Measurements from ENCODE around the gene MIOS.

MIOS gene

GRCh38 chr7:7573701-7574100, 7.0 kb downstream of the MIOS start:
- TF ChIP-seq MZF1 (tag by site-specific recombination; IDR thresholded peaks at IDR 0.05; ENCODE audit: borderline replicate concordance) = no peak
- TF ChIP-seq ZNF677 (tag by site-specific recombination; IDR thresholded peaks at IDR 0.05) = no peak
- TF ChIP-seq ZNF10 (tag by site-specific recombination; IDR thresholded peaks at IDR 0.05) = no peak
- no peak for TF ChIP-seq ZNF747 (tag by site-specific recombination; IDR thresholded peaks at IDR 0.05)
- no peak for TF ChIP-seq ZNF433 (tag by site-specific recombination; IDR thresholded peaks at IDR 0.05; ENCODE audit: low read depth)
- no peak overlapping the region for H3K27ac ChIP-seq (ENCODE audit: extremely low read depth, low read depth, low read length)
- ChIA-PET CTCF (interaction anchor here (0.6 kb wide), 1 partner anchor 362 kb away, joined by 3 read pairs; no protein-coding TSS in a partner anchor), POLR2A (no interaction called here)
- no peaks in the 10 kb centered on the region for H3K9me3 ChIP-seq (ENCODE audit: control insufficient read depth, insufficient read depth, low read depth, low read length)
- no peaks in the 10 kb centered on the region for H3K4me1 ChIP-seq (ENCODE audit: control insufficient read depth, insufficient read depth, low read length)
- H3K36me3 ChIP-seq (ENCODE audit: control insufficient read depth in 2 of 2, insufficient read depth in 1 of 2, low read length in 2 of 2) = peaks cover 0 to 27% of the 10 kb centered on the region in 2 experiments; a peak in 1 of 3 replicates
- no peak overlapping the region for H3K4me3 ChIP-seq (ENCODE audit: low read depth, low read length)

GRCh38 chr7:7576344-7576743, 9.7 kb downstream of the MIOS start:
- no peaks in the 10 kb centered on the region for H3K9me3 ChIP-seq (ENCODE audit: control insufficient read depth, insufficient read depth, low read depth, low read length)
- no peak overlapping the region for H3K4me3 ChIP-seq (ENCODE audit: low read depth, low read length)
- H3K36me3 ChIP-seq (ENCODE audit: control insufficient read depth in 2 of 2, insufficient read depth in 1 of 2, low read length in 2 of 2) = peaks cover 0 to 12% of the 10 kb centered on the region in 2 experiments; a peak in 1 of 3 replicates
- CTCF ChIA-PET = interaction anchor here (0.5 to 0.6 kb wide), 2 partner anchors 762 to 1060 kb away, joined by 3 read pairs; no protein-coding TSS in a partner anchor
- H3K4me1 ChIP-seq (ENCODE audit: control insufficient read depth, insufficient read depth, low read length) = no peaks in the 10 kb centered on the region
- POLR2A ChIA-PET = no interaction called here
- no peak overlapping the region for H3K27ac ChIP-seq (ENCODE audit: extremely low read depth, low read depth, low read length)
- TF ChIP-seq ZNF701 (tag by site-specific recombination; IDR thresholded peaks at IDR 0.05) (no peak), HIC1 (tag by site-specific recombination; IDR thresholded peaks at IDR 0.05) (no peak), WT1 (tag by site-specific recombination; IDR thresholded peaks at IDR 0.05) (no peak), ZNF449 (tag by site-specific recombination; IDR thresholded peaks at IDR 0.05) (no peak), KLF16 (tag by site-specific recombination; IDR thresholded peaks at IDR 0.05) (no peak), ZNF280C (tag by site-specific recombination; IDR thresholded peaks at IDR 0.05) (no peak), ZNF148 (tag by site-specific recombination; IDR thresholded peaks at IDR 0.05; ENCODE audit: borderline replicate concordance) (no peak), ZNF302 (tag by site-specific recombination; IDR thresholded peaks at IDR 0.05; ENCODE audit: low read depth) (no peak), ZNF600 (tag by site-specific recombination; IDR thresholded peaks at IDR 0.05) (no peak), ZNF555 (tag by site-specific recombination; conservative IDR thresholded peaks at IDR 0.05) (no peak), ZFP69B (tag by site-specific recombination; IDR thresholded peaks at IDR 0.05) (no peak), ZNF585B (tag by site-specific recombination; IDR thresholded peaks at IDR 0.05) (no peak), ZNF677 (tag by site-specific recombination; IDR thresholded peaks at IDR 0.05) (no peak), ZNF785 (tag by site-specific recombination; IDR thresholded peaks at IDR 0.05) (no peak), ZSCAN5A (tag by site-specific recombination; IDR thresholded peaks at IDR 0.05) (no peak)
